Activated CD8-positive, alpha-beta memory T cell treated with anti-CD3 and anti-CD28 coated beads, Interleukin-2, amount 50 U/mL, for 1 hour (primary cell): Measurements from ENCODE around the gene NAPEPLD.
"Not testable (repeated sequence)": the region's sequence is repeated elsewhere in the genome, so short reads cannot be mapped to it uniquely, and the experiment has no call there.

ENCODE experiments used
- DNase-seq: peaks from one replicate; pipeline ENCODE4 v3.0.0-alpha.2; 2020; ENCODE audit errors: extremely low read depth

The NAPEPLD gene

DNA sequence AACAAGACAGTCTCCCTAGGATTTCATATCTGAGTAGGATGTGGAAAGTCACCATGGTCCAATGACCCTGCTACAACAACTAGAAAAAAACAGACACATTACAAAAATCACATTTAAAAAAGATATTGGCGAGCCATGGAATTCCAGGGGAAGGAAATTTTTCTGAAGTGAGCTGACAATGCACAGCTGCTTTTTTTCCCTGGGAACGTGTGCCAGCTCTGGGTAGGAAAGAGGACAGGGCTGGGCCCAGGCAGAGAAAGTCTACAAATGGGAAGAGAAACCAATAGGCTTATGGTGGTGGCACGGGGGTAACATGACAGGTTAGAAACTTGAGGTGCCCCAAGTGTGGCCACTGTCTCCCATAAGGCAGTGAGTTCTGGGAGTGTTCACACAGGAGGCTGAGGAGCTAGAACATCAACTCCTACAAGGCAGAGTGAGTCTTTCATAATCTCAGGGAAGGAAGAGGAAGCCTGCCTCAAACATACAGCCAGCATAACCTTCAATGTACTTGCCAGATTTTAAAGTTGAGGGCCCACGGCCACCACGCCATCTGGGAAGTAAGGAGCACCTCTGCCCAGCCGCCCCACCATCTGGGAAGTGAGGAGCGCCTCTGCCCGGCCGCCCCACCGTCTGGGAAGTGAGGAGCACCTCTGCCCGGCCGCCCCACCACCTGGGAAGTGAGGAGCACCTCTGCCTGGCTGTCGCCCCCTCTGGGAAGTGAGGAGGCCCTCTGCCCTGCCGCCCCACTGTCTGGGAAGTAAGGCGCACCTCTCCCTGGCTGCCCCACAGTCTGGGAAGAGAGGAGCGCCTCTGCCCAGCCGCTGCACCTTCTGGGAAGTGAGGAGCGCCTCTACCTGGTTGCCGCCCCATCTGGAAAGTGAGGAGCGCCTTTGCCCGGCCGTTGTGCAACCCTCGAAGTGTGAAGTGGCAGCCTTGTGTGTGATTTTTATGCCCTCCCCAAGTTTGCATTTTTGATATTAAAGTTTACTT lies 80.2 kb downstream of the NAPEPLD start:
- no peak for DNase-seq

DNA sequence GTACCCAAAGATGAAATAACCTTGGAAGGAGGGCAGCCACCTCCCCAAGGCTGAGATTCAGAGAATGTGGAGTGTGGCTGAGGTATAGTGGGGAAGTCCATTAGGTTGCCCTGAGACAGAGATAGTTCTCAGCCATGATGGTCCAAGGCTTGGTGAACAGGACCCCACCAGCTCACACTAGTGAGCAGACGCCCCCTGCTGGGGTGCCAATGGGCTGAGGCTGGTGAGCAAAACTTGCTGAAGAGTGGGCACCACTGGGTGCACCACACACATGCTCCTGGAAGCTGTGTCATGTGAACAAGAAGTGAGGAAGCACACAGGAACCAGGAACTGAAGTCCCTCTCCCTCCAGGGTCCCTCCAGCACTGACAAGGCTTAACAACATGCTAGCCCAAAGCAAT lies 83.2 kb downstream of the NAPEPLD start:
- DNase-seq = no peak

DNA sequence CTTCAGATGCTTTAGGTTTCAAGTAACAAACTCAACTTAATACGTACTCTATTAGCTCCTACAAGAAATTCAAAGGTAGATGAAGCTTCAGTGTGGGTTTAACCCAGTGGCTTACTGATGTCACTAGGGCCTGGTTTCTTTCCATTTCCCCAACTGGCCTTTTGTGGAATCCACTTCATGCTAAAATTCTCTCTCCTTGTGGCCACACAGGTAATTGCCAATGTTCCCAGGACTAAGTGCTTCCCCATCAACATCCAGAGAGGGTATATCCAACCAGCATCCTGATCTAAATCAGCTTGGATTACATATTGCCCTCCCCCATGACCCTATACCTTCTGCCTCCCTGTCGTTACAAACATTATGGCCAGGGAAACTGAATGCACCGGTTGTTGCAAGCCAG lies 85.0 kb downstream of the NAPEPLD start:
- DNase-seq = no peak

GRCh38 chr7:103059471-103059870 lies 89.4 kb downstream of the NAPEPLD start:
- DNase-seq = no peak

DNA sequence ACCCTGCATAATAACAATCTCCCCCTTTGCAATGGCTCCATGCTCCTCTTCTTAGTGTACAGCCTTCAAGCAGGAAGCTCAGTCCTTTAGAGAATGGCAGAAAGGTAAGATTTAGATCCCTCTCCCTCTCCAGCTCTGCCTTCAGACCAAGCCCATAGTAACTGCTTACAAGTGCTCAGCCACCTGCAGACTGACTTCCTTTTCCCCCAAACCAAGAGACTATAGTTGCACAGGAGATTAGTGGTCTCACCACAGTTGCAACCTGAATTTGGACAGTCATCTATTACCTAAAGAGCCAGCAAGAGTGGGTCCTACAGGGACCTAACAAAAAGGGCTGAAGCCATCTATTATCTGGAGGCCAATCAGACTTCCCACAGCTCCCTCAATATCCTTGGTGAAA lies 90.8 kb downstream of the NAPEPLD start:
- no peak for DNase-seq

- not testable (repeated sequence) for DNase-seq
Measured at GRCh38 chr7:103056006-103056405, 92.9 kb downstream of the NAPEPLD start.

- no peak for DNase-seq
Measured at GRCh38 chr7:103051519-103051918, 97.4 kb downstream of the NAPEPLD start.
